Heart left ventricle (tissue), 16 donors: Measurements from ENCODE around the gene CHN2. TPM values are rescaled to one million over a fixed set of nuclear protein-coding genes. Genes with fewer than 3 reads are reported as not detected.
A peak's percentile ranks its signal among the peaks of the same experiment; 100 is the strongest.

Experiments used
- ATAC-seq, 4 donors: fragments of 200-7000 bp; cut with Tn5 transposase; one replicate each; pipeline ENCODE4 v1.9.1; 2020 to 2022; ENCODE audit warnings: moderate library complexity in 4 of 4, mild to moderate bottlenecking in 3 of 4, moderate number of reproducible peaks in 1 of 4
- DNase-seq, 5 donors: peaks; one replicate each; pipeline ENCODE4 v3.0.0-alpha.2; 2020
- H3K27ac ChIP-seq, 12 donors: fragments of 200-600 bp; sonication (generic) in 4 of 12; one replicate each; pipeline versions ENCODE4 v1.5.0 to v1.8.0; 2016 to 2022; ENCODE audit warnings: mild to moderate bottlenecking in 2 of 12
- H3K27me3 ChIP-seq, 9 donors: fragments of 200-600 bp; sonication (generic) in 2 of 9; one replicate each; pipeline versions ENCODE4 v1.5.1 to v1.8.0; 2016 to 2022; ENCODE audit warnings: mild to moderate bottlenecking in 3 of 9
- H3K36me3 ChIP-seq, 9 donors: fragments of 200-600 bp; sonication (generic) in 2 of 9; one replicate each; pipeline versions ENCODE4 v1.5.0 to v1.8.0; 2018 to 2022; ENCODE audit warnings: mild to moderate bottlenecking in 2 of 9
- H3K4me1 ChIP-seq, 12 donors: fragments of 200-600 bp; sonication (generic) in 4 of 12; one replicate each; pipeline versions ENCODE4 v1.5.0 to v1.8.0; 2016 to 2022; ENCODE audit warnings: mild to moderate bottlenecking in 3 of 12
- H3K4me3 ChIP-seq, 12 donors: fragments of 200-600 bp; sonication (generic) in 4 of 12; one replicate each; pipeline versions ENCODE4 v1.5.0 to v1.8.0; 2017 to 2022; ENCODE audit warnings: mild to moderate bottlenecking in 9 of 12, moderate library complexity in 4 of 12
- H3K9me3 ChIP-seq, 12 donors: fragments of 200-600 bp; sonication (generic) in 4 of 12; one replicate each; pipeline versions ENCODE4 v1.5.0 to v1.8.0; 2016 to 2022; ENCODE audit warnings: mild to moderate bottlenecking in 1 of 12
- CTCF ChIP-seq, 12 donors: fragments of 200-600 bp; sonication (generic) in 4 of 12; IDR thresholded peaks; one replicate each; pipeline versions ENCODE4 v1.5.0 to v1.8.0; 2018 to 2022; ENCODE audit warnings: antibody characterized with exemption in 12 of 12, mild to moderate bottlenecking in 5 of 12
- POLR2A ChIP-seq, 2 donors: fragments of 450-650 bp; IDR thresholded peaks; one replicate each; pipeline ENCODE4 v1.6.1; 2017; ENCODE audit warnings: antibody characterized with exemption in 2 of 2, mild to moderate bottlenecking in 2 of 2, moderate library complexity in 2 of 2
- WGBS, 4 donors: extraction: QIAGEN DNeasy Blood & Tissue Kit in 2 of 4; methylation state at CpG; one replicate each; pipeline versions ENCODE4 v1.1.5 to v1.1.7; 2013 to 2018; 5-methylcytosine and 5-hydroxymethylcytosine counted together
- intact Hi-C, 10 donors: fragments of 100-400 bp; cut with DNase I; formaldehyde crosslinking; loops; one replicate each; pipeline versions ENCODE4 v1.11.1 to v1.14.2; 2022
- polyA plus RNA-seq, 2 donors: library from polyadenylated mRNA; stranded (reverse); fragments of 200-250 nt; gene quantifications; one replicate each; pipeline ENCODE4 v1.2.3, GENCODE V29; 2013
- total RNA-seq, 9 donors: library from RNA; depleted of rRNA in 2 of 9; stranded (reverse); fragments of >200 nt in 2 of 9; fragmentation: NEBNext Ultra II Directional in 3 of 9; extraction: Animal tissue kit (Norgen Biotek cat#: 25700) in 3 of 9; gene quantifications; one replicate each; pipeline versions ENCODE4 v1.1.0 to v1.2.4, GENCODE V29; 2016 to 2023
- donor health status: ischemic (EF 13 %, LVEDD 7.1; RV severe dilation, severe dysfunction).
- donor health status: healthy with polysubstance abuse.
- donor health status: DM: no; HTN: yes; CAD: no.
- donor health status: DM: no; HTN: no; CAD: no.
- donor health status: ischemic (EF 25% LVEDD 6.9; RV normal size, moderate dysfunction).
- donor health status: ischemic (EF 25% LVEDD 5.7; RV mildly dilated, moderate dysfunction).
- donor health status: healthy.
- donor health status: DM: yes; HTN: yes; CAD: no.
- donor health status: ischemic (EF 35%, LVEDD 5.7; RV mildly dilated, moderate dysfunction).
- donor health status: nonischemic (EF 11% LVEDD 7.7; RV severe dilation, severe dysfunction).
- donor health status: DM: yes; HTN: yes; CAD: no.
- donor health status: PGD.
- donor health status: ischemic (EF 29% LVEDD 5.4; RV normal size, mild dysfunction).
- donor health status: nonischemic (EF 23%, LVEDD 6.1; RV moderate dilation, normal function).

Gene CHN2
- total and polyA plus RNA-seq, 11 donors, result 11.2 to 54.4 (median 33.6) TPM

GRCh38 chr7:29394321-29394720, 199.7 kb downstream of the CHN2 start:
- Histone ChIP-seq H3K36me3 (peaks cover 0 to 13% (median 4%) of the 10 kb centered on the region in 9 donors), H3K4me3 (no peak overlapping the region), H3K27ac (no peak overlapping the region), H3K4me1 (peaks cover 0 to 5% (median 0%) of the 10 kb centered on the region in 12 donors), H3K9me3 (no peaks in the 10 kb centered on the region), H3K27me3 (no peaks in the 10 kb centered on the region)
- TF ChIP-seq CTCF (IDR thresholded peaks at IDR 0.05) (no peak), POLR2A (IDR thresholded peaks at IDR 0.05) (no peak)
- intact Hi-C loops, result no loop called here
- no peak for DNase-seq
- 70 to 81% (median 78%) methylated on average over 7 of the region's 7 CpGs for whole genome bisulfite sequencing, 4 donors
- ATAC-seq, result no peak

GRCh38 chr7:29396563-29396962, 202.0 kb downstream of the CHN2 start:
- TF ChIP-seq POLR2A (IDR thresholded peaks at IDR 0.05) (no peak), CTCF (IDR thresholded peaks at IDR 0.05) (no peak)
- Histone ChIP-seq H3K36me3 (peaks cover 0 to 35% (median 14%) of the 10 kb centered on the region in 9 donors), H3K27ac (no peak overlapping the region), H3K4me1 (peaks cover 0 to 5% (median 0%) of the 10 kb centered on the region in 12 donors), H3K27me3 (no peaks in the 10 kb centered on the region), H3K9me3 (no peaks in the 10 kb centered on the region), H3K4me3 (no peak overlapping the region)
- intact Hi-C loops, result no loop called here
- no peak for DNase-seq
- WGBS, 4 donors, result 90 to 96% (median 94%) methylated on average over 7 of the region's 7 CpGs
- ATAC-seq, result peak in 1 of 4 donors; percentile 27

GRCh38 chr7:29397398-29397797, 202.8 kb downstream of the CHN2 start:
- Histone ChIP-seq H3K36me3 (peaks cover 0 to 43% (median 16%) of the 10 kb centered on the region in 9 donors), H3K27me3 (no peaks in the 10 kb centered on the region), H3K4me1 (peaks cover 0 to 5% (median 0%) of the 10 kb centered on the region in 12 donors), H3K27ac (no peak overlapping the region), H3K4me3 (no peak overlapping the region), H3K9me3 (no peaks in the 10 kb centered on the region)
- intact Hi-C loops, result no loop called here
- DNase-seq (no peak), ATAC-seq (no peak)
- no peak for TF ChIP-seq CTCF (IDR thresholded peaks at IDR 0.05)
- WGBS, 4 donors, result 65 to 77% (median 73%) methylated on average over 2 of the region's 2 CpGs

- Histone ChIP-seq H3K4me1 (peaks cover 0 to 5% (median 0%) of the 10 kb centered on the region in 12 donors), H3K9me3 (no peaks in the 10 kb centered on the region), H3K4me3 (no peak overlapping the region), H3K27ac (no peak overlapping the region), H3K36me3 (peaks cover 0 to 43% (median 16%) of the 10 kb centered on the region in 9 donors), H3K27me3 (no peaks in the 10 kb centered on the region)
- intact Hi-C loops, result no loop called here
- ATAC-seq (no peak), DNase-seq (no peak)
- 80 to 87% (median 85%) methylated on average over 4 of the region's 4 CpGs for WGBS, 4 donors
- no peak for TF ChIP-seq CTCF (IDR thresholded peaks at IDR 0.05)
- TF ChIP-seq POLR2A (IDR thresholded peaks at IDR 0.05), result no peak
Measured at GRCh38 chr7:29398011-29398410, 203.4 kb downstream of the CHN2 start.
